K562 (cell line): Measurements from ENCODE around the gene MYADM. TPM values are rescaled to one million over a fixed set of nuclear protein-coding genes. Genes with fewer than 3 reads are reported as not detected.

ENCODE experiments used
- ARNT ChIP-seq, 2 experiments: fragments of 450-650 bp; IDR thresholded peaks; 2 replicates each; pipeline ENCODE4 v1.6.1; 2016; ENCODE audit warnings: mild to moderate bottlenecking in 1 of 2
- BRF1 ChIP-seq: IDR thresholded peaks from 3 replicates; pipeline ENCODE4 v1.6.1; 2011; ENCODE audit warnings: borderline replicate concordance, mild to moderate bottlenecking; ENCODE audit not compliant: insufficient read length; ENCODE audit errors: extremely low read depth
- EHMT2 ChIP-seq: fragments of 450-650 bp; IDR thresholded peaks from 2 replicates; pipeline ENCODE4 v1.6.1; 2018; ENCODE audit warnings: antibody characterized with exemption
- EP300 ChIP-seq: IDR thresholded peaks from 2 replicates; pipeline ENCODE4 v1.6.1; 2012; ENCODE audit warnings: low read length, improper control_type of control experiment
- NR2C2 ChIP-seq, 2 experiments: fragments of 200-800 bp in 1 of 2; sonication (Bioruptor generic) in 1 of 2; sonication (generic) in 1 of 2; formaldehyde crosslinking in 1 of 2; IDR thresholded peaks; 2 replicates each; pipeline versions ENCODE4 v1.6.1 to v1.8.0; 2016 to 2022; ENCODE audit warnings: mild to moderate bottlenecking in 1 of 2, missing compliant biosample characterization in 1 of 2, missing genetic modification characterization in 1 of 2, missing genetic modification reagents in 1 of 2
- PCBP1 ChIP-seq: fragments of 200-400 bp; formaldehyde crosslinking; IDR thresholded peaks from 2 replicates; pipeline ENCODE4 v1.6.1; 2018; ENCODE audit warnings: mild to moderate bottlenecking, low read depth, low read length; ENCODE audit not compliant: poor library complexity, severe bottlenecking
- RBM17 ChIP-seq: fragments of 200-400 bp; formaldehyde crosslinking; IDR thresholded peaks from 2 replicates; pipeline ENCODE4 v1.6.1; 2017; ENCODE audit warnings: low read depth, mild to moderate bottlenecking, low read length, borderline replicate concordance
- SMAD2 ChIP-seq: fragments of 150-350 bp; IDR thresholded peaks from 2 replicates; pipeline ENCODE4 v1.6.1; 2014; ENCODE audit warnings: low read depth, mild to moderate bottlenecking, low read length
- SP1 ChIP-seq: sonication (generic); formaldehyde crosslinking; IDR thresholded peaks from 2 replicates; pipeline ENCODE4 v1.8.1; 2022; ENCODE audit warnings: mild to moderate bottlenecking, missing genetic modification reagents
- THRB ChIP-seq: fragments of 450-650 bp; formaldehyde crosslinking; conservative IDR thresholded peaks from 2 replicates; pipeline ENCODE4 v1.4.0; 2022; ENCODE audit warnings: mild to moderate bottlenecking, missing genetic modification characterization
- ZNF764 ChIP-seq: fragments of 250-450 bp; sonication (Bioruptor Pico); IDR thresholded peaks from 2 replicates; pipeline ENCODE4 v1.4.0; 2020; ENCODE audit warnings: low read depth, mild to moderate bottlenecking, moderate library complexity
- ZSCAN29 ChIP-seq: fragments of 450-650 bp; IDR thresholded peaks from 2 replicates; pipeline ENCODE4 v1.6.1; 2017
- polyA plus RNA-seq, 8 experiments: library from polyadenylated mRNA; depleted of rRNA in 4 of 8; stranded (reverse) in 5 of 8; unstranded in 3 of 8; fragments of >200 nt; fragmentation: Nextera tagmentation in 2 of 8; fragmentation: Illumina TruSeq in 1 of 8; extraction: Ambion mirVana in 2 of 8; extraction: Trizol in 1 of 8; gene quantifications; 2 replicates each; pipeline versions ENCODE4 v1.2.1 to v1.2.3, GENCODE V29; 2011 to 2014; ENCODE audit warnings: inconsistent platforms in 1 of 8, missing spikeins in 1 of 8
- total RNA-seq, 7 experiments: library from RNA; depleted of rRNA in 6 of 7; stranded (reverse); fragments of >200 nt in 6 of 7; fragmentation: Illumina TruSeq in 2 of 7; extraction: Trizol in 2 of 7; gene quantifications; 2 replicates each; pipeline versions ENCODE4 v1.2.1 to v1.2.3, GENCODE V29; 2011 to 2021; ENCODE audit warnings: low replicate concordance in 1 of 7
- TF ChIP-seq, protein P1 (sequence below): fragments of 250-450 bp; sonication (Bioruptor Pico); IDR thresholded peaks from 2 replicates; pipeline ENCODE4 v1.5.0; 2021; ENCODE audit warnings: mild to moderate bottlenecking, moderate library complexity
- TF ChIP-seq, protein P2 (sequence below): sonication (generic); formaldehyde crosslinking; IDR thresholded peaks from 2 replicates; pipeline ENCODE4 v1.9.0; 2022; ENCODE audit warnings: mild to moderate bottlenecking, missing genetic modification reagents
- TF ChIP-seq, protein P3 (sequence below): fragments of 450-650 bp; IDR thresholded peaks from 2 replicates; pipeline ENCODE4 v1.6.1; 2016; ENCODE audit warnings: low read depth, mild to moderate bottlenecking, moderate library complexity

MYADM gene
- total and polyA plus RNA-seq, 9 of the 15 experiments (the other 6 are each of a cell fraction or from before 2014, with no cell fraction given), result 4.5 to 70.3 (median 14.4) TPM

GRCh38 chr19:53867225-53868090 is at the start of gene MYADM (continued):
- TF ChIP-seq THRB (no peak), PCBP1 (no peak), ZSCAN29 (no peak), EP300 (no peak), NR2C2 (CRISPR knock-in tag; IDR thresholded peaks at IDR 0.05) (no peak), NR2C2 (tag; IDR thresholded peaks at IDR 0.05) (no peak), ARNT (IDR thresholded peaks at IDR 0.05) (no peak; a peak in 1 of 4 replicates), SMAD2 (no peak), SP1 (CRISPR knock-in tag) (peak; percentile 79; the same call in 1 of the 2 replicates), BRF1 (no peak), ZNF764 (CRISPR knock-in tag) (no peak), EHMT2 (no peak), RBM17 (no peak)
- TF ChIP-seq, protein P1, sequence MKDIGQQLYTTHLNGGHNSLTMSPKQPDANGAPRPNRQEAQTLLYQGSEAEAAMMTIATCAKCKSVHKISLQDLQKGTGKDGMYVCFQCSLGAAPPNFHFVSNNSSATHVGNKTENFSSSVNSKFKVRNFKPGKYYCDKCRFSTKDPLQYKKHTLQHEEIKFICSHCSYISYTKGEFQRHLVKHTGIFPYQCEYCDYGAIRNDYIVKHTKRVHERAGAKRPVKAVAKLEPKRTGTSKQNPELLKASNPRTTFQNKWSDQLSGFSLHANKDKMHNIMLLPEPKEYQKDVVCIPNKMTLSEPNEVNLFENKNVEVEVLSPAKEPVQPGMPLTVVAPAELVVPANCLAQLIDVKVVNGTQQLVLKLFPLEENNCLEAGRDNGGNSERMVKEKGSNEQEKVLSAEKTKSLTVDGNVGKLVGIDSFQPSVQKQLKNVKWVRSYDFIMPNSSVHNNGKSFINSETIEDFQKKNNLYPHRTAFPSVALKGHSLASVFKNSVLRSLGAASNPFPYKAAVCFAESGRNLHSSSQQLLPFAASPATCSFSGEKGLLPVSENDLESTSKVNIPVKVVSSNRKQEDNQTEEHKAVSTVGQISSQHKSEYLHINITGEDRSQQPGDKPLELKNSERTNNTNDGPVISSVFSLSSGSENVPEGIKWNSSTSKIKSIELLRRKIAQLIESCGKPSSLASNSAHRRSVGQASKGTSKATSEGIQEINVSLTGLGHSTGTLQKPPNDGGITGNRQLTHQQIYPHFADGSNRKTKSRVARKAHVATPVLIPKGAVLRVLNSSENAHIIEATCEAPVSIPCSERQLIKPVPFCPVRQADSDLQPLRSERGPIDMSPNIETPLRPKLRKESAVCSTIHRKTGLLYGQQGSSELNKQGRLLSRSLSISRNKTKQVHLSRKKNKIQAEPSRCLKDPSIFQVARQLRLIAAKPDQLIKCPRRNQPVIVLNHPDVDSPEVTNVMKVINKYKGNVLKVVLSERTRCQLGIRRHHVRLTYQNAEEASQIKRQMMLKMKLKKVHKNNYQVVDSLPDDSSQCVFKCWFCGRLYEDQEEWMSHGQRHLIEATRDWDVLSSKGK (CRISPR knock-in tag), result no peak
- TF ChIP-seq, protein P2, sequence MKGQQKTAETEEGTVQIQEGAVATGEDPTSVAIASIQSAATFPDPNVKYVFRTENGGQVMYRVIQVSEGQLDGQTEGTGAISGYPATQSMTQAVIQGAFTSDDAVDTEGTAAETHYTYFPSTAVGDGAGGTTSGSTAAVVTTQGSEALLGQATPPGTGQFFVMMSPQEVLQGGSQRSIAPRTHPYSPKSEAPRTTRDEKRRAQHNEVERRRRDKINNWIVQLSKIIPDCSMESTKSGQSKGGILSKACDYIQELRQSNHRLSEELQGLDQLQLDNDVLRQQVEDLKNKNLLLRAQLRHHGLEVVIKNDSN (CRISPR knock-in tag), result no peak
- TF ChIP-seq, protein P3, sequence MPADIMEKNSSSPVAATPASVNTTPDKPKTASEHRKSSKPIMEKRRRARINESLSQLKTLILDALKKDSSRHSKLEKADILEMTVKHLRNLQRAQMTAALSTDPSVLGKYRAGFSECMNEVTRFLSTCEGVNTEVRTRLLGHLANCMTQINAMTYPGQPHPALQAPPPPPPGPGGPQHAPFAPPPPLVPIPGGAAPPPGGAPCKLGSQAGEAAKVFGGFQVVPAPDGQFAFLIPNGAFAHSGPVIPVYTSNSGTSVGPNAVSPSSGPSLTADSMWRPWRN, result no peak
